ENCODE results near the gene MFAP2. TPM values are rescaled to one million over a fixed set of nuclear protein-coding genes. Genes with fewer than 3 reads are reported as not detected.

MFAP2 gene
- total RNA-seq, 4 donors from 2014 or later: 9.3 to 17.9 (median 10.6) TPM

GRCh38 chr1:17007121-17007520, 26.7 kb upstream of the MFAP2 start:
- DNase-seq (ENCODE audit: low spot score) (no peak), ATAC-seq (ENCODE audit: low FRiP score) (no peak)
- no peak for TF ChIP-seq CTCF (IDR thresholded peaks at IDR 0.05)

- TF ChIP-seq CTCF (IDR thresholded peaks at IDR 0.05): no peak
- ATAC-seq (ENCODE audit: low FRiP score) (no peak), DNase-seq (ENCODE audit: low spot score) (no peak)
These were observed 24.9 kb upstream of the MFAP2 start for GRCh38 chr1:17005365-17005740.

- no peak for TF ChIP-seq CTCF (IDR thresholded peaks at IDR 0.05)
- ATAC-seq (ENCODE audit: low FRiP score): no peak
- DNase-seq (ENCODE audit: low spot score): no peak
These were observed 24.3 kb upstream of the MFAP2 start for GRCh38 chr1:17004466-17005364.

- TF ChIP-seq CTCF (IDR thresholded peaks at IDR 0.05): no peak
- ATAC-seq (ENCODE audit: low FRiP score): no peak
- no peak for DNase-seq (ENCODE audit: low spot score)
These were observed 22.1 kb upstream of the MFAP2 start for GRCh38 chr1:17002524-17002902.

- no peak for ATAC-seq (ENCODE audit: low FRiP score)
- no peak for TF ChIP-seq CTCF (IDR thresholded peaks at IDR 0.05)
- DNase-seq (ENCODE audit: low spot score): no peak
These were observed 21.5 kb upstream of the MFAP2 start for GRCh38 chr1:17001760-17002523.

- DNase-seq (ENCODE audit: low spot score) (no peak), ATAC-seq (ENCODE audit: low FRiP score) (no peak)
- no peak for TF ChIP-seq CTCF (IDR thresholded peaks at IDR 0.05)
These were observed 19.4 kb upstream of the MFAP2 start for GRCh38 chr1:16999863-17000262.
